Measurements from ENCODE around the gene PRPF40B. TPM values are rescaled to one million over a fixed set of nuclear protein-coding genes. Genes with fewer than 3 reads are reported as not detected.

The PRPF40B gene
- 14.7 TPM for polyA plus RNA-seq (2013, experiment 1 of 2)
- 13.0 TPM for polyA plus RNA-seq (2013, experiment 2 of 2)

DNA sequence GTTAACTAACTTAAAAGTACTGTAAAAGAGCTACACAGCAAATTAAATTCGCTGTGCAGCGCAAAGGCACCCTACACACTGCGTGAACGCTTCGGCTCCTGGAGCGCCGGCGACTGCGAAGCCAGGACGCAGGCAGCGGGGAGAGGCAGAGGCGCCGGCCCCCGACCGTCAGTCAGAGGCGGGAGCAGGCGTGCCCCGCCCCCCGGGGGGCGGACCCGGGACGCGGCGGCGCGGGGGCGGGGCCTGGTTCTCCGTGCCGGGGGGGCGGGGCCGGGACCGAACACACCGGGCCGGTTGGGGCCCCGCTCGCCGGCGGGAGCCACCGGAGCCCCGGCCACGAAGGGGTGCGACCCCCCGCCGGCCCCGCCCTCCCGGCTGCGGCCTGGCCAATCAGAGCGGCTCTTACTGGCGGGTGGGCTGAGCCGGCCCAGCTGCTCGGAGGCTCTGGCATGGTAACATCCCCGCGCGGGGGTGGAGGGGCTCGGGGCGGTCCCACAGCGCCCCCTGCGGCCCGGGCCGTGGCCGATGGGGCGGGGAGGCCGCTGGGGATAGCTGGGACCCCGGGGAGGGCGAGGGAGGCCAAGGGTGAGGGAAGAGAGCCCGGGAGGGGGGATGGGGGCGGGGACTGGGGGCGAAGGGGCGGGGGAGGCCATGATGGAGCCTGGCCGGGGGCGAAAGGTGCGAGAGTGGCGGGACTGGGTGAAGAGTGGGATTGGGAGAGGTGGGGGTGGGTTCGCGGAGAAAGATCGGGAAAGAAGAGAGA lies at the start of gene PRPF40B:
TSS of gene PRPF40B (plus strand) at position 420 of the 763 bp plus-strand sequence. CDS start at position 450, 30 bp downstream.
- WGBS, 2 experiments (ENCODE audit: insufficient coverage in 2 of 2) = 0 to 1% methylated on average over 25 to 39 of the region's 76 CpGs
- H3K27ac ChIP-seq (ENCODE audit: low read depth, low read length, severe bottlenecking) = peak within 1 kb of the TSS; percentile 62
- H3K4me3 ChIP-seq (ENCODE audit: extremely low read depth, insufficient read depth, low read length, poor library complexity, severe bottlenecking) = peak within 1 kb of the TSS; percentile 48
- H3K36me3 ChIP-seq (ENCODE audit: control insufficient read depth, insufficient read depth, low read length) = no peaks in the 10 kb centered on the region
- no peaks in the 10 kb centered on the region for H3K9me3 ChIP-seq (ENCODE audit: control insufficient read depth, low read length)
- peaks cover 15% of the 10 kb centered on the region for H3K4me1 ChIP-seq (ENCODE audit: control insufficient read depth, insufficient read depth, low read length, poor library complexity, severe bottlenecking)

DNA sequence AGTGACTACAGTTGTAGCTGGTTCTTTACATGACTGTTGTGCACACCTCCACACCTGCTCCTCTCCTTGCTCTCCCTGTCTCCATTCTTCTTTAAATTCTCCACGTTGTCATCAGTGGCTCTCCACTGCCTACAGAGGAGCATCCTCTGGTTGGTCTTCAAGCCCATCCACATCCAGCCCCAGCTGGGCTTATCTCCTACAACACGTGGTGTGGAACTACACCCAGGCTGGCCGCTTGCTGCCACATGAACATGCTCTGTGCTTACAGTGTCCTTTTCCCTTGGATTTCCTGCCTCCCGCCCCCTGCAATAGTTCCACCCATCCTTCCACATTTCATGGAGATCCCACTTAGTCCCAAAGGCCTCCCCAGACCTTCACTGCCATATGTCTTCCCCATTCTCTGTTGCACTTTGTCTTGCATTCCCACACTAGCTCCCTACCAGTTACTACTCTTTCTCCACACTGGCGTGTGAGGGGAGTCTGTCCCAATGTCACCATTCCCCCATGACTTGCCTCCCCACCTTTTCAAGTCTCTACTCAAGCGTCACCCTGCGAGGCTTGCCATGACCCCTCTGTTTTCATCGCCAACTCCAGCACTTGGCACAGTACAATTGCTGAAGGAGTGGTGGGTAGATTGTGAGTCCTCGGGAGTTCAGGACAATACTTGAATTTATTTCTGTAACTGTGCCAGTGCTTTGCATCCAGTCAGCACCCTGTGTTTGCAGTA lies 45.6 kb upstream of the PRPF40B start:
- WGBS, 2 experiments (ENCODE audit: insufficient coverage in 2 of 2) = 95 to 96% methylated on average over 5 to 7 of the region's 9 CpGs
- Histone ChIP-seq H3K27ac (ENCODE audit: low read depth, low read length, severe bottlenecking) (no peak overlapping the region), H3K4me3 (ENCODE audit: extremely low read depth, insufficient read depth, low read length, poor library complexity, severe bottlenecking) (no peak overlapping the region), H3K36me3 (ENCODE audit: control insufficient read depth, insufficient read depth, low read length) (peaks cover 42% of the 10 kb centered on the region), H3K4me1 (ENCODE audit: control insufficient read depth, insufficient read depth, low read length, poor library complexity, severe bottlenecking) (peaks cover 4% of the 10 kb centered on the region), H3K9me3 (ENCODE audit: control insufficient read depth, low read length) (no peaks in the 10 kb centered on the region)

DNA sequence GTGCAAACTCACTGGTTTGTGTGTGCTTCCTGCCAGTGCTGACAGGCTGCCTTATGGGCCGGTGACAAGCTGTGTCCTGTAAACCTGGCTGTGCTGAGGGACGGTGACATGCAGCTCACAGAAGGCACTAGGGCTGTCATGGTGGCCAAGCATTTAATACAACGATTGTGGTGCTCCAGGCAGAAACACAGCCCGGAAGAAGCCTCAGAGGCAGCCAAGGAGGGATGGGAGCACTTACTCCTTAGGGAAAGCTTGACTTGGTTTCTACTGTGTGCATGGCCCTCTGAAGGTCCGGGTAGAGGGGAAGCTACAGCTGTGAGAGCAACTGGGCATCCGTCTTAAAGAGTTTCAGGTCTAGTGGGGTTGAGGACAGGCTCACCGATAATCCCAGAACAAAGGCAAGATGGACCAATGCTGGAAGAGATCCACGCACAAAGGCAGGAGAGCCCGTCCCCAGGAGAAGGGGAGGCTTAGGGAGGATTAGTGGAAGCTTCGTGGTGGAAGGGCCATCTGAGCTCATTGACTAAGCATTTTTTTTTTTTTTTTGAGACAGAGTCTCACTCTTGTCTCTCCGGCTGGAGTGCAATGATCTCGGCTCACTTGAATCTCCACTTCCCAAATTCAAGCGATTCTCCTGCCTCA lies 44.8 kb upstream of the PRPF40B start:
- 92 to 94% methylated on average over 12 to 13 of the region's 13 CpGs for WGBS, 2 experiments (ENCODE audit: insufficient coverage in 2 of 2)
- Histone ChIP-seq H3K36me3 (ENCODE audit: control insufficient read depth, insufficient read depth, low read length) (peaks cover 45% of the 10 kb centered on the region), H3K4me3 (ENCODE audit: extremely low read depth, insufficient read depth, low read length, poor library complexity, severe bottlenecking) (no peak overlapping the region), H3K9me3 (ENCODE audit: control insufficient read depth, low read length) (no peaks in the 10 kb centered on the region), H3K4me1 (ENCODE audit: control insufficient read depth, insufficient read depth, low read length, poor library complexity, severe bottlenecking) (peaks cover 4% of the 10 kb centered on the region), H3K27ac (ENCODE audit: low read depth, low read length, severe bottlenecking) (no peak overlapping the region)

DNA sequence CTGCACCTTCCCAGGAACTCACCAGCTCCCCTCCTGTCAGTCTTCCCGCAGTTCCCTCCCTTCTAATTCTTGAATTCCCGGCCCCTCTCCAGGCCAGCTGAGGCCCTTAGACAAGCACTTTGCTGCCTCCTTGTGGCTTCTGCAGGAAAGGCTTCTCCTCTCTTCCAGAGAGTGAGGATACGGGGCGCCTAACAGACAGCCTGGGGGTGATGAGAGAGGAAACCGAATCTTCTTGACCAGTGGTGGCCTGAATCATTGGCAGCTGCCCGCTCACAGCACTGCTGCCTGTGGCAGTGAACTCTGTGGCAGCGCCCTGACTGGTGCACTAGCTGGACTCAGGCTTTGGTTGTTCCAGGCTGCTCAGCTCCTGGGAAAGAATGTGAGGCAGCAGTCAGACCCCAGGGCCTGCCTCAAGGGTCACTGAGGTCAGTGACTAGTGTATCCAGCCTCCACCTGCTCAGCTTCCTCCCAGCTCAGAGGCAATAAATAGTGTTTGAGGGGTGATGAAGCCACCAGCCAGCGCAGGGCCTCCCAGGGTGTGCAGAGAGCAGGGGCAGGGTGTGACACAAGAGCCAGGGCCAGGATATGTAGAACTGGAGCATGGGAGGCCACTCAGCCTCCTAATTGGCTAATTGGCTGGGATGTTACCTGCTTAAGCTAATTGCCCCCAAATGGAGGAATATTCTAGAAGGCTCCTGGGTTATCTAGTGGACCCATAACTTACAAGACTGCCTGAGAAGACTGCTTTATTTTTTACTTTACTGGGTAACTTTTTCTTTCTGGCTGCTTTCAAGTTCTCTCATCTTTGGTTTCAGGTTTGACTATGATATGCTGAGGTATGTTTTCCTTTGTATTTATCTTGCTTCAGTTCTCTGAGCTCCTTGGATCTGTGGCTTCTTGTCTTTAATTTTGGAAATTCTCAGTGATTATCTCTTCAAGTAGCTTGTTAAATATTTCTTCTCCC lies 42.5 kb upstream of the PRPF40B start:
- Histone ChIP-seq H3K4me3 (ENCODE audit: extremely low read depth, insufficient read depth, low read length, poor library complexity, severe bottlenecking) (no peak overlapping the region), H3K4me1 (ENCODE audit: control insufficient read depth, insufficient read depth, low read length, poor library complexity, severe bottlenecking) (peaks cover 4% of the 10 kb centered on the region), H3K9me3 (ENCODE audit: control insufficient read depth, low read length) (no peaks in the 10 kb centered on the region), H3K27ac (ENCODE audit: low read depth, low read length, severe bottlenecking) (peak overlapping the region; percentile 49), H3K36me3 (ENCODE audit: control insufficient read depth, insufficient read depth, low read length) (peaks cover 36% of the 10 kb centered on the region)
- 28 to 30% methylated on average over 6 to 7 of the region's 8 CpGs for WGBS, 2 experiments (ENCODE audit: insufficient coverage in 2 of 2)

DNA sequence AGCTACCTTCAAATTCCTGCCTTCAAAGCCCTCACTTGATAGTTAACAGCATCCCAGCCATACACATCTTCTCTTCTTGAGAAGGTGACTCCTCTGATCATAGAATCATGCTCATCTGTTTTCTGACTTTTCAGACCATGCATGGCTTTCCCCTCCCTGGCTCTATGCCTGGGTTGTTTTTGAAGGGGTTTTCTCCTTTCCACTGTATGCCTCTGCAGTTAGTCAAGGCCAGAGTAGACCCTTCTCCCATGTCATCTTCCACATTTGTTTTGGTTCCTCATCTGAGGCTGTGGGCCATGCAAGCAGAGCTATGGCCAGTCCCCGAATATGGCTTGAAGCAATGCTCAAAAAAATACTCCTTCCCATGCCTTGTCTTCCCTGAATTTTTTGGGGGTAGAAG lies 41.2 kb upstream of the PRPF40B start:
- Histone ChIP-seq H3K4me3 (ENCODE audit: extremely low read depth, insufficient read depth, low read length, poor library complexity, severe bottlenecking) (no peak overlapping the region), H3K4me1 (ENCODE audit: control insufficient read depth, insufficient read depth, low read length, poor library complexity, severe bottlenecking) (peaks cover 4% of the 10 kb centered on the region), H3K27ac (ENCODE audit: low read depth, low read length, severe bottlenecking) (no peak overlapping the region), H3K9me3 (ENCODE audit: control insufficient read depth, low read length) (no peaks in the 10 kb centered on the region), H3K36me3 (ENCODE audit: control insufficient read depth, insufficient read depth, low read length) (peaks cover 33% of the 10 kb centered on the region)
- 14 to 20% methylated on average over 1 of the region's 1 CpG for WGBS, 2 experiments (ENCODE audit: insufficient coverage in 2 of 2)

DNA sequence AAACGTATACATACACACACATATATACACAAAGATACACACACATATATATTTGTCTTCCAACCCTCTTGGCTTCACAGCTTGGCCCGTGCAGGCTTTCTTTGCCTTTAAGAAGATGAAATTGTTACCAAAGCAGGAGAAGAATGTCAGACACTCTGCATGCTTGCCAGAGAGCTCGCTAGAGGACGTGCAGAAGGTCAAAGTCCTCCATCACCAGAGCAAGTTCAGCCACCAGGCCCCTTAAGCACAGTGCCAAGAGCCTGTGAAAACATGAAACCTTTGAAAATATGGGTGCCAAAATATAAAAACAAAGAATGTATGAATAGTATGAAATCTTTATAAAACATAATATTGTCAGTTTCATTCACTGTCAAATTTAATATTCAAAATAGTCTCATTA lies 40.5 kb upstream of the PRPF40B start:
- Histone ChIP-seq H3K4me1 (ENCODE audit: control insufficient read depth, insufficient read depth, low read length, poor library complexity, severe bottlenecking) (peaks cover 4% of the 10 kb centered on the region), H3K9me3 (ENCODE audit: control insufficient read depth, low read length) (no peaks in the 10 kb centered on the region), H3K4me3 (ENCODE audit: extremely low read depth, insufficient read depth, low read length, poor library complexity, severe bottlenecking) (no peak overlapping the region), H3K27ac (ENCODE audit: low read depth, low read length, severe bottlenecking) (no peak overlapping the region), H3K36me3 (ENCODE audit: control insufficient read depth, insufficient read depth, low read length) (peaks cover 29% of the 10 kb centered on the region)
- 93 to 96% methylated on average over 4 of the region's 4 CpGs for WGBS, 2 experiments (ENCODE audit: insufficient coverage in 2 of 2)

DNA sequence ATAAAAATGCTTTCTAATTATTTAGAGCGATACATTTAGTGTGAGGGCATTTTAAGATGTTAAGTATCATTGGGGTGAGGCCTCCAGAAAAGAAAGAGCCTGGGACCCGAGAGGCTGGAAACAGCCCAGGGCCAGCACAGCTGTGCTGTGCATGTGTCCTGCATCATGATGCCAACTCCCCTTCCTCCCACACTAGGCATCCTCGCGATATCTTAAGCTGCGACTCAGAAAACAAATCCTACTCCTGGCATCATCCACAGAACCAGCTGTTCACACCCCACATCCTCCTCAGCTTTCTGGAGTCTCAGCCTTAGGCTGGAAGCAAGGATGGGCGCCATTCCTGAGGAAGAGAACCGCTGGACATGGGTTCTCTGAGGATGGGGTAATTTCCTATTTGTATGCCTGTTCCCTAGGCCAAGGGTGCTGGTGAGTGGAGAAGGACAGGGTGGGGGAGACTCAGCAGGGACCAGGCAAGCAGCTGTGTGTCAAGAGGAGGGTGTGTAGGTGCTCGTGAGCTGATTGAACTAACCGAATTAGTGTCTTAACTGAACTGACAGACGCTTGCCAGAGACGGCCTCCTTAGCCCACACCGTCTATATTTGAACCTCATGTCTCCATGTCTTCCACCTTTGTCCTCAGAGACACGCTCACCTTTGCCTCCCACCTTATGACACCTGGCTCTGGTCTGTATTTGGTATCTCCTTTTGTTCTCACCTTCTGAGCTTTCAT lies 39.8 kb upstream of the PRPF40B start:
- WGBS, 2 experiments (ENCODE audit: insufficient coverage in 2 of 2) = 89 to 97% methylated on average over 9 to 12 of the region's 13 CpGs
- H3K4me3 ChIP-seq (ENCODE audit: extremely low read depth, insufficient read depth, low read length, poor library complexity, severe bottlenecking) = no peak overlapping the region
- no peaks in the 10 kb centered on the region for H3K9me3 ChIP-seq (ENCODE audit: control insufficient read depth, low read length)
- H3K27ac ChIP-seq (ENCODE audit: low read depth, low read length, severe bottlenecking) = no peak overlapping the region
- peaks cover 4% of the 10 kb centered on the region for H3K4me1 ChIP-seq (ENCODE audit: control insufficient read depth, insufficient read depth, low read length, poor library complexity, severe bottlenecking)
- peaks cover 28% of the 10 kb centered on the region for H3K36me3 ChIP-seq (ENCODE audit: control insufficient read depth, insufficient read depth, low read length)

DNA sequence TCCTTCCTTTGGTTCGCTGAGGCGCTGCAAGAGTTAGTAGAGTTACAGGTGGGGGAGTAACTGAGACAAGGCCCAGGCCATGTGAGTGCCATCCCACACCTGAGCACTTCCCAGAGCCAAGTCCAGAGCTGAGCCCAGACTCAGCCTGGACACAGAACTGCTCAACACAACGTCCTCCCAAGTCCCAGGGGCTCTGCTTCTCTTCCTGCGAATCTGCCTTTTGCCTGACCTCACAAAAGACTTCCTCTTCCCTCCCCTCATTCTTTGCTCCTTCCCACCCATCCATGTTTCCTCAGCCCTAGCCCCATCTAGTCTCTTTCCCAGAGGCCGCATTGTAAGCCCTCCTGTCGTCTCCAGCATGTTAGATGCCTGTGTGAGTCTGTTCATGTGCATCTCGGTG lies 38.8 kb upstream of the PRPF40B start:
- H3K4me1 ChIP-seq (ENCODE audit: control insufficient read depth, insufficient read depth, low read length, poor library complexity, severe bottlenecking) = peaks cover 4% of the 10 kb centered on the region
- H3K4me3 ChIP-seq (ENCODE audit: extremely low read depth, insufficient read depth, low read length, poor library complexity, severe bottlenecking) = no peak overlapping the region
- H3K36me3 ChIP-seq (ENCODE audit: control insufficient read depth, insufficient read depth, low read length) = peaks cover 29% of the 10 kb centered on the region
- peak overlapping the region; percentile 16 for H3K27ac ChIP-seq (ENCODE audit: low read depth, low read length, severe bottlenecking)
- H3K9me3 ChIP-seq (ENCODE audit: control insufficient read depth, low read length) = no peaks in the 10 kb centered on the region
- WGBS, 2 experiments (ENCODE audit: insufficient coverage in 2 of 2) = 83 to 94% methylated on average over 7 of the region's 7 CpGs

DNA sequence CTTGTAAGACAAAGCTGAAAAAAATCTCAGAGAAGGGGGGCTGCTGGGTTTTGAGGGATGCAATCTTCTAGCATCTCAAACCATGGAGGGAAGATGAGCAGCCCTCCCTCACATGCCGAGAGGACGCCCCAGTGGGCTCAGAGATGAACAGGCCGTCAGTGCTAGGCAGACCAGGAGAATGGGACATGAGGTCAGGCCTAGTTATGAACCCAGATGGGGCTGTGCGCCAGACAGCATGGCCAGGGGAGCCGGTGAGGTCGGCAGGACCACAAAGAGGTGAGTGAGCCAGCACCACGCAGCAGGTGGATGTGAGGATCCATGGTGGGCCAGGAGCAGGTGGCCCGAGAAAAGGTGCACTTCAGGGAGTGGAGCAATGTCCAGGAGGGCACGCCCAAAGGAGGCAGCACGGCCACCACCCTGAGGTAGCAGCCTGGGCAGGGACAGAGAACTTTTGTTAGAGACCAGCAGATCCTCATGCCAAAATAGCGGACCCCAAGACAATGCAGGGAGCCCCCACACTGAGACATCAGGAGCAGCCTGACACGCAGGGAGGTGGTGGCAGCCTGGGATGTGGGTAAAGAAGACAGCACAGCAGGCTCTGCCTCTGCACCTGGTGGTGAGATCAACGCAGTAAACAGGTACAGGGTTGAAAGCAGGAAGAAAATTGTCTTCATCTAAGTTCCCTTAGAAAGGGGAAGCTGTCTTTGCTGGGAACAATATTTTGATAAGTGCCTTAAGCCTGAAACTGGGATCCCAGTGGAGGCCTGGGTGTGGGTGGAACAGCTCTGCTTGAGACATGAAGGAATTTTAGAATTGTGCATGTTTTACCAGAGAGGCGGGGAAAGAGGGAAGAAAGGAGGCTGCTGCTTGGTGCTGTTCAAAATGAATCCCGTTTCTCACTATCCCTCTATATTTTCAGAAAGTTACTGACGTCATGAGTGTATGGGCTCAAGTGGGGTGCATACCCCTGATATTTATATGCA lies 37.6 kb upstream of the PRPF40B start:
- Histone ChIP-seq H3K4me1 (ENCODE audit: control insufficient read depth, insufficient read depth, low read length, poor library complexity, severe bottlenecking) (peaks cover 3% of the 10 kb centered on the region), H3K9me3 (ENCODE audit: control insufficient read depth, low read length) (no peaks in the 10 kb centered on the region), H3K4me3 (ENCODE audit: extremely low read depth, insufficient read depth, low read length, poor library complexity, severe bottlenecking) (no peak overlapping the region), H3K36me3 (ENCODE audit: control insufficient read depth, insufficient read depth, low read length) (peaks cover 33% of the 10 kb centered on the region), H3K27ac (ENCODE audit: low read depth, low read length, severe bottlenecking) (no peak overlapping the region)
- 95 to 97% methylated on average over 13 to 14 of the region's 16 CpGs for WGBS, 2 experiments (ENCODE audit: insufficient coverage in 2 of 2)

Measured in mesodermal cell (in vitro differentiated cells).